ENCODE data around the gene TRIP11.

Gene TRIP11

DNA sequence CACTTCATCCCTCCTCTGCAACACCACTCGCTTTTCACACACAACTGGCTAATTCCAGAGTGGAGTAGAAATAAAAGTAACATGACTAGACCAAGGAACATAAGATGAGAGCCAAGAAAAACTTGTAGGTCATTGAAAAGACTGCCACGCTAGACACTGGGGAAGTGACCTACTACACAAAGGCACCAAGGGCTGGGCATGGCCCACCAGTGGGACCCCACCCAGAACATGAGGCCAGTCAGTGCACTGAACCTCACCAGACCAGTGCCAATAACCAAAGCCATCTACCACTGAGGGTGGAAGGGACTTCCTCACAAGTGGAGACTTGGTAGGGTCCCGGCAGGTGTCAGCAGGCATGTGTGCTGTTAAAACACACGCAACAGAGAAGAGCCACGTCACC lies 112.1 kb downstream of the TRIP11 start:
- H3K4me3 ChIP-seq (ENCODE audit: low read length) = no peak overlapping the region
- no CpG with 5 or more reads among the region's 5 CpGs for WGBS (ENCODE audit: extremely low coverage, insufficient coverage, low lambda C conversion rate)
- H3K4me1 ChIP-seq (ENCODE audit: control insufficient read depth, low read depth, low read length) = peaks cover 14% of the 10 kb centered on the region
- no peak overlapping the region for H3K27ac ChIP-seq (ENCODE audit: low read depth, low read length)
- no peak for DNase-seq
- H3K4ac ChIP-seq (ENCODE audit: low read depth, low read length) = no peak overlapping the region
- no peaks in the 10 kb centered on the region for H3K36me3 ChIP-seq (ENCODE audit: control insufficient read depth, insufficient read depth, low read length)
- peak overlapping the region; percentile 64 for H2AK5ac ChIP-seq (ENCODE audit: low read length)
- H3K18ac ChIP-seq (ENCODE audit: low read length) = no peak overlapping the region
- no peak overlapping the region for H3K56ac ChIP-seq (ENCODE audit: low read length)
- H3K79me1 ChIP-seq (ENCODE audit: low read length) = no peaks in the 10 kb centered on the region
- H4K5ac ChIP-seq (ENCODE audit: low read length) = no peak overlapping the region
- H2BK5ac ChIP-seq (ENCODE audit: low read length) = no peak overlapping the region
- H3K27me3 ChIP-seq (ENCODE audit: insufficient read depth, low read length, poor library complexity) = no peaks in the 10 kb centered on the region
- H3K23ac ChIP-seq (ENCODE audit: low read length) = no peak overlapping the region
- H2BK120ac ChIP-seq (ENCODE audit: low read depth, low read length) = no peak overlapping the region
- H3K79me2 ChIP-seq (ENCODE audit: control insufficient read depth, insufficient read depth, low read length) = no peaks in the 10 kb centered on the region
- no peak overlapping the region for H2BK15ac ChIP-seq (replicated peaks; ENCODE audit: low read depth)
- H3K4me2 ChIP-seq (ENCODE audit: low read length) = no peak overlapping the region
- H3K9ac ChIP-seq (ENCODE audit: low read length) = no peak overlapping the region
- H4K8ac ChIP-seq (ENCODE audit: low read depth, low read length) = no peak overlapping the region

DNA sequence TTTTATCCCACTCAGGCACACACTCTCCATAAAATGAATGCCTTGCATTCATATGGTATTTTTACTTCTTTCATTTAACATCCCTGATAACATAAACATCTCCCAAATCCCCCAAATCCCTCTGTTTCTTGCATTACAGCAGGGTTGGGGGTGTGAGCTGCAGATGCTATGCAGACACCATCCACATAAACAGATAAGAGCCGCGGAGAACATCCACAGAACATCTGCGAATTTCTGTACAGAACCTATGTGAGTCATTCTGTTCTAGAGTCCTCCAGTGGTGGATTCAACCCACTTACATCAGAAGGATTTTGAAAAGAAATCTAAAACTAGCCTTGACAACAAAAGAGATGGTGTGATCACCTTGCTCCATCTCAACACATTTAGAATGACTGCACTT lies 112.7 kb downstream of the TRIP11 start:
- Histone ChIP-seq H4K8ac (ENCODE audit: low read depth, low read length) (no peak overlapping the region), H4K5ac (ENCODE audit: low read length) (no peak overlapping the region), H2BK120ac (ENCODE audit: low read depth, low read length) (no peak overlapping the region), H3K4me2 (ENCODE audit: low read length) (no peak overlapping the region), H3K23ac (ENCODE audit: low read length) (no peak overlapping the region), H3K4me1 (ENCODE audit: control insufficient read depth, low read depth, low read length) (peaks cover 12% of the 10 kb centered on the region), H2BK15ac (replicated peaks; ENCODE audit: low read depth) (no peak overlapping the region), H3K27ac (ENCODE audit: low read depth, low read length) (no peak overlapping the region), H3K56ac (ENCODE audit: low read length) (no peak overlapping the region), H3K36me3 (ENCODE audit: control insufficient read depth, insufficient read depth, low read length) (no peaks in the 10 kb centered on the region), H3K9ac (ENCODE audit: low read length) (no peak overlapping the region), H3K18ac (ENCODE audit: low read length) (no peak overlapping the region), H2AK5ac (ENCODE audit: low read length) (no peak overlapping the region), H2BK5ac (ENCODE audit: low read length) (no peak overlapping the region), H3K79me2 (ENCODE audit: control insufficient read depth, insufficient read depth, low read length) (no peaks in the 10 kb centered on the region), H3K4ac (ENCODE audit: low read depth, low read length) (no peak overlapping the region), H3K79me1 (ENCODE audit: low read length) (no peaks in the 10 kb centered on the region), H3K27me3 (ENCODE audit: insufficient read depth, low read length, poor library complexity) (no peaks in the 10 kb centered on the region), H3K4me3 (ENCODE audit: low read length) (no peak overlapping the region)
- no CpG with 5 or more reads among the region's 3 CpGs for WGBS (ENCODE audit: extremely low coverage, insufficient coverage, low lambda C conversion rate)
- DNase-seq = no peak

DNA sequence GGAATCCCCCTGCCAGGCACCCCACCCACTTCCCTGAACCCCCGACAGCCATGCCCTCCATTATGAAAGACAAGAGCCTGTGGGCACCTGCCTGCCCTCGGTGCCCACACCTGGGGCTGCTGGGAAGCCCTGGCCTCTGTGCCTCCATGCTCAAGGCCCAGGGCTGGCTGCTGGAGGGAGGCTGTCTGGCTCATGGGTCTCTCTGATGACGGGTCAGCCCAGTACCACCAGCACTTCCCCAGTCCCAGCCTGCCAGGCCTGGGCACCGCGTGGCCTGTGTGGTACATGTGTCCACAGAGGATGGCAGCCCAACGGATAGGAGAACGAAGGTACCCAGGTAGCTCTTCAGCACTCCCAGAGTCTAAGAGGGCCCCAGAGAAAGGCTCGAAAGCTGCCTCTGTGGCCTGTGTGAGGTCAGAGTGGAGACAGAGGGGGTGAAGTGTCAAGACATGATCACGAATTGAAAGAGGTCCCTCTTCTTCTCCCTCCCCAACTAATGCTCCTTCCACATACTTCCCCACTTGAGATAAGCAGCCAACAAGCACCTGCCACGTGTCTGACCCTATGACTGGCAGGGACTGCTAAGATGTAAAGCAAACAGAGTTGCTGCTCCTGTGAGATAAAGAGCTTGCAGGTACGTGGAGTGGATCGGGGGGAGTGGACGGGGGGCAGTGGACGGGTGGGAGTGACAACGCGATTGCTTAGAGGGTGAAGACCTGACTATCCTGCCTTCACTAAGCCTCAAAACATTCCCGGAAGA lies 113.5 kb downstream of the TRIP11 start:
- Histone ChIP-seq H4K5ac (ENCODE audit: low read length) (no peak overlapping the region), H4K8ac (ENCODE audit: low read depth, low read length) (no peak overlapping the region), H2BK15ac (replicated peaks; ENCODE audit: low read depth) (no peak overlapping the region), H3K4me2 (ENCODE audit: low read length) (no peak overlapping the region), H3K79me1 (ENCODE audit: low read length) (no peaks in the 10 kb centered on the region), H2BK120ac (ENCODE audit: low read depth, low read length) (no peak overlapping the region), H3K36me3 (ENCODE audit: control insufficient read depth, insufficient read depth, low read length) (no peaks in the 10 kb centered on the region), H3K23ac (ENCODE audit: low read length) (no peak overlapping the region), H3K4ac (ENCODE audit: low read depth, low read length) (no peak overlapping the region), H3K79me2 (ENCODE audit: control insufficient read depth, insufficient read depth, low read length) (no peaks in the 10 kb centered on the region), H3K18ac (ENCODE audit: low read length) (no peak overlapping the region), H3K27me3 (ENCODE audit: insufficient read depth, low read length, poor library complexity) (no peaks in the 10 kb centered on the region), H2AK5ac (ENCODE audit: low read length) (peak overlapping the region; percentile 11), H3K9ac (ENCODE audit: low read length) (no peak overlapping the region), H2BK5ac (ENCODE audit: low read length) (no peak overlapping the region), H3K4me1 (ENCODE audit: control insufficient read depth, low read depth, low read length) (peaks cover 11% of the 10 kb centered on the region), H3K56ac (ENCODE audit: low read length) (no peak overlapping the region), H3K27ac (ENCODE audit: low read depth, low read length) (no peak overlapping the region), H3K4me3 (ENCODE audit: low read length) (no peak overlapping the region)
- no CpG with 5 or more reads among the region's 17 CpGs for WGBS (ENCODE audit: extremely low coverage, insufficient coverage, low lambda C conversion rate)
- DNase-seq = no peak

DNA sequence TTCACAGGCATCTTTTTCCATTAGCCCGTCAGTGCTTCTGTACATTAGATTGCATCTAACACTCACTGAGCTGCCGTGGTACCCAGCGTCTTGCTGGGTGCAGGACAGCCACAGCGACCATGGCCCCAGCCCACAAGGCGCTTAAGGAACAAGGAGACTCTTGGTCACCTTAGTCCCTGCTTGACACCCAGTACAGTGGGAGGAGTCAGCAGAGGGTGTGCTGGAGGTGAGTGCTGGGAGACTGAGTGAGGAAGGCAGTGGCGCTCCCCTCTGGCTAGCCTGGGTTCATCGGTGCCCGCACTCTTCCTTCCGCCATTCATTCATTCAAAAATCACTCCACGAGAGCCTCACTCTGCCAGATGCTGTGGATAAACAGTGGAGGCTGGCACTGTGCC lies 114.1 kb downstream of the TRIP11 start:
- H2AK5ac ChIP-seq (ENCODE audit: low read length) = no peak overlapping the region
- H2BK15ac ChIP-seq (replicated peaks; ENCODE audit: low read depth) = no peak overlapping the region
- peak overlapping the region; percentile 35 for H3K56ac ChIP-seq (ENCODE audit: low read length)
- no peaks in the 10 kb centered on the region for H3K79me1 ChIP-seq (ENCODE audit: low read length)
- H3K9ac ChIP-seq (ENCODE audit: low read length) = no peak overlapping the region
- peaks cover 5% of the 10 kb centered on the region for H3K4me1 ChIP-seq (ENCODE audit: control insufficient read depth, low read depth, low read length)
- no peak overlapping the region for H3K23ac ChIP-seq (ENCODE audit: low read length)
- no peaks in the 10 kb centered on the region for H3K36me3 ChIP-seq (ENCODE audit: control insufficient read depth, insufficient read depth, low read length)
- H3K27ac ChIP-seq (ENCODE audit: low read depth, low read length) = no peak overlapping the region
- H3K4ac ChIP-seq (ENCODE audit: low read depth, low read length) = no peak overlapping the region
- no peak overlapping the region for H2BK5ac ChIP-seq (ENCODE audit: low read length)
- WGBS (ENCODE audit: extremely low coverage, insufficient coverage, low lambda C conversion rate) = no CpG with 5 or more reads among the region's 10 CpGs
- H3K18ac ChIP-seq (ENCODE audit: low read length) = no peak overlapping the region
- no peak overlapping the region for H3K4me2 ChIP-seq (ENCODE audit: low read length)
- no peaks in the 10 kb centered on the region for H3K79me2 ChIP-seq (ENCODE audit: control insufficient read depth, insufficient read depth, low read length)
- no peak overlapping the region for H4K8ac ChIP-seq (ENCODE audit: low read depth, low read length)
- no peaks in the 10 kb centered on the region for H3K27me3 ChIP-seq (ENCODE audit: insufficient read depth, low read length, poor library complexity)
- no peak for DNase-seq
- H3K4me3 ChIP-seq (ENCODE audit: low read length) = no peak overlapping the region
- no peak overlapping the region for H2BK120ac ChIP-seq (ENCODE audit: low read depth, low read length)
- H4K5ac ChIP-seq (ENCODE audit: low read length) = no peak overlapping the region

DNA sequence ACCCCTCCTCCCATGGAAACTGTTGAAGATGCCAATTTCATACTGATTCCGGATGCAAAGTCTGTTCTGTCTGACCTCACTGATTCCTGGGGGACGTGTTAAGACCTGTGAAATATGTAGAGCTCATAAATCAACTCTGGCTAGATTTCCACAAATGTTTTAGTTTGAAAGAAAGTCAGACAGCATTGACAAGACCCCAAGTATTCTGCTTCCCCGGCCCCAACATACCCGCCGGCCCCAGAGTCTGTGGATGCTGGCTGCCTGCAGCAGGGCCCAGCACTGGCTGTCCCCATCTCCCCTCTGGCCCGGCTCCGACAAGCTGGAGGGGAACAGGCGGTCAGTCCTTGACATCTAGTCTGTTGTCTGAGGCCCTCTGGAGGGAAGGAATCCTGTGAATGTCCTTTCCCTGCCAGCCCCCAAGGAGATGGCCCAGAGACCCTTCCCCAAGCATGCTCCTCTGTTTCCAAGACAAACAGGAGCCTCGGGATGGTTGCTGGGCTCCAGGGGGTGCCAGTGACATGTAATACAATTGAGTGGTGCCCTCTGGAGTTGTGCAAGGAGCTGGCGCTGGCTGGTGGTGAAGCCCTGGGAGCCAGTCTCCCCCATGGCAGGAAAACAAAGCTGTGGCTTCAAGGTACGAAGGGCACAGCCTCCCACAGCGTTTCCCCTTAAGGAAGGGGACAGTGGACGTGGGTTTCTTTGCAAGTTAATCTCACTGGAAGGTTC lies 114.7 kb downstream of the TRIP11 start:
- no peaks in the 10 kb centered on the region for H3K79me2 ChIP-seq (ENCODE audit: control insufficient read depth, insufficient read depth, low read length)
- no peak overlapping the region for H3K9ac ChIP-seq (ENCODE audit: low read length)
- H3K27ac ChIP-seq (ENCODE audit: low read depth, low read length) = no peak overlapping the region
- H3K4me3 ChIP-seq (ENCODE audit: low read length) = no peak overlapping the region
- no CpG with 5 or more reads among the region's 13 CpGs for WGBS (ENCODE audit: extremely low coverage, insufficient coverage, low lambda C conversion rate)
- H2BK120ac ChIP-seq (ENCODE audit: low read depth, low read length) = no peak overlapping the region
- H2BK5ac ChIP-seq (ENCODE audit: low read length) = no peak overlapping the region
- H3K4me1 ChIP-seq (ENCODE audit: control insufficient read depth, low read depth, low read length) = no peaks in the 10 kb centered on the region
- no peak overlapping the region for H4K8ac ChIP-seq (ENCODE audit: low read depth, low read length)
- no peak overlapping the region for H3K4me2 ChIP-seq (ENCODE audit: low read length)
- DNase-seq = no peak
- no peaks in the 10 kb centered on the region for H3K36me3 ChIP-seq (ENCODE audit: control insufficient read depth, insufficient read depth, low read length)
- H3K23ac ChIP-seq (ENCODE audit: low read length) = no peak overlapping the region
- H3K4ac ChIP-seq (ENCODE audit: low read depth, low read length) = no peak overlapping the region
- H4K5ac ChIP-seq (ENCODE audit: low read length) = no peak overlapping the region
- no peak overlapping the region for H2BK15ac ChIP-seq (replicated peaks; ENCODE audit: low read depth)
- H3K79me1 ChIP-seq (ENCODE audit: low read length) = no peaks in the 10 kb centered on the region
- H3K27me3 ChIP-seq (ENCODE audit: insufficient read depth, low read length, poor library complexity) = no peaks in the 10 kb centered on the region
- no peak overlapping the region for H2AK5ac ChIP-seq (ENCODE audit: low read length)
- H3K56ac ChIP-seq (ENCODE audit: low read length) = no peak overlapping the region
- H3K18ac ChIP-seq (ENCODE audit: low read length) = no peak overlapping the region

All from mesendoderm (in vitro differentiated cells).